Measurements from ENCODE around the gene STAG1.

- peak in 2 of 4 experiments; percentile 41 to 98 for TF ChIP-seq CTCF (IDR thresholded peaks at IDR 0.05)
- TF ChIP-seq EP300 (IDR thresholded peaks at IDR 0.05), result no peak
Measured at GRCh38 chr3:136752422-136753325, 496 bp upstream of the STAG1 start.
